Stimulated activated CD4-positive, alpha-beta T cell treated with anti-CD3 and anti-CD28 coated beads, Interleukin-2, amount 100 ng/mL, for 24 hours (primary cell): ENCODE results near the gene PIK3R2.

ENCODE experiments used
- DNase-seq, 2 donors: peaks; one replicate each; pipeline ENCODE4 v3.0.0-alpha.2; 2020

Gene PIK3R2

GRCh38 chr19:18174983-18175382 is 22.0 kb downstream of the PIK3R2 start:
- no peak for DNase-seq

DNA sequence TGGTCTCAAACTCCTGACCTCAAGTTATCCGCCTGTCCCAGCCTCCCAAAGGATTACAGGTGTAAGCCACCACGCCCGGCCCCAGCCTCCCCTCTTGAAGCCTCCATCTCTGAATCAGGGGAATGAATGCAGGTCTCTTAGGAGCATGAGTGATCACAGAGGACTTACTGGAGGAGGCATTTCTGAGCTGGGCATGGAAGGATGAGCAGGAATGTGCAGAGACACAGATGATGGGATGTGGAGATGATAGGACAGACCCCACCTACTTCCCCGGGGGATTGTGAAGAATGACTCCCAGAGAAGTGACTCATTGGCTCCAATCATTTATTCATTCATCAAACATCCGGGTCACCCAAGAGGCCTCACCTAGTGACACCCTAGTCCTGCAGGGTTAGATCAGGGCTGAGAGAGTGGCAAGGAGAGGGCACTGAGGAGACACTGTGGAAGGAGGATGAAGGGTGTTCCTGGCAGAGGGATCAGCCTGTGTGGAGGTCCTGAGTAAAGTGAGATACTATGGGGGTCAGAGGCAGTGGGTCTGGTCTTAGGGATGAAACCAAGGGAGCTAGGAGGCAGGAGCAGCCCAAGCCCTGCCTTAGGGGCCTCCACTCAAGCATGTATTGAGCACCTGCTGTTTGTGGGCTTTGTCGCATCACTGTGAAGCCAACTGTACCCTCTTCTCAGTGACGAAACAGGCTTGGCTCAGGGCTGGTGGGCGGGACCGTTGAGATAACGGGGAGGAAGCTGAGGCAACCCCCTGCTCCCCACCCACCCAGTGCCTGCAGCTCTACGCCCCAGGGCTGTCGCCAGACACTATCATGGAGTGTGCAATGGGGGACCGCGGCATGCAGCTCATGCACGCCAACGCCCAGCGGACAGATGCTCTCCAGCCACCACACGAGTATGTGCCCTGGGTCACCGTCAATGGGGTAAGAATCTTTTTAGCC is 23.7 kb downstream of the PIK3R2 start:
- DNase-seq: no peak

GRCh38 chr19:18179957-18180356 is 27.0 kb downstream of the PIK3R2 start:
- no peak for DNase-seq

DNA sequence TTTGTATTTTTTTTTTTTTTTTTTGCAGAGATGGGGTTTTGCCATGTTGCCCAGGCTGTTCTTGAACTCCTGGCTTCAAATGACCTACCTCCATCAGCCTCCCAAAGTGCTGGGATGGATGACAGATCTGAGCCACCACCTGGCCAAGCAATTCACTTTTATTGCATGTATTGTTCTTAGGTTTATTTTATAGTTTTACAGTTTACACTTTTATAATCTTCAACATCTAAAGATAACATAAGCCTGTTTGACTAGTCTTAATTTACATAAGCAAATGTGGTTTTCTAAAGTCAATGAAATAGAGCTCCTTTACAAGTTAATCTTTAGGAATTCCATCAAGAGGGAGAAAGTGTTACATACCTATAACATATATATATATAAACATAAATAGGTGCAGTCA is 30.6 kb downstream of the PIK3R2 start:
- DNase-seq: no peak

DNA sequence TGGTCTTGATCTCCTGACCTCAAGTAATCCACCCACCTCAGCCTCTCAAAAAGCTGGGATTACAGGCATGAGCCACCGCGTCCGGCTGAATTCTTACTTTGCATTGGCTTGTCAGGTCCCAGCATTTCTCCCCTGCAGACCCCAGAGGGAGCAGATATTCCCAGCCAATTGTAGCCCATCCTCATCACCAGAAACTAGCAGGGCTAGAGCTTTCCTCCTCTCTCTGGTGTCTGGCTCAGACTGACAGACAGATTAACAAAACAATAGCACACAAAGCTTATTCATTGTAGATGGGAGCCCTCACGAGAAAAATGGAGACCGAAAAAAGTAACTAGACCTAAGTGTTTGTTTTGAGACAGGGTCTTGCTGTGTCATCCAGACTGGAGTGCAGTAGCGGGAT is 32.6 kb downstream of the PIK3R2 start:
- no peak for DNase-seq

- DNase-seq: no peak
These were observed 37.3 kb downstream of the PIK3R2 start for GRCh38 chr19:18190278-18190677.

DNA sequence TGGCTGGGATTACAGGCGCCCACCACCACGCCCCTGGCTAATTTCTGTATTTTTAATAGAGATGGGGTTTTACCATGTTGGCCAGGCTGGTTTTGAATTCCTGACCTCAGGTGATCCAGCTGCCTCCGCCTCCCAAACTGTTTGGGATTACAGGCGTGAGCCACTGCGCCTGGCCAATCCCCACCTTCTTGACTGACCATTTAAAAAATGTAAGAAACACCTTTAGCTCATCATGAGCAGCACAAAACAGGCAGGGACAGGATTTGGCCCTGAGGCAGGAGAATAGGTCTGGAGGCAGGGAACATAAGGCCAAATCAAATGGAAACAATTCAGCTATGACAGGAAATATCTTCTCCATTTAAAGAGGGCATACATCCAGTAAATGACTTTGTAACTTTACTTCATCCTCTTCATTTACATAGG is 38.7 kb downstream of the PIK3R2 start:
- DNase-seq: no peak

- peak; percentile 98 for DNase-seq
These were observed 39.9 kb downstream of the PIK3R2 start, which contains the start of gene MPV17L2 for GRCh38 chr19:18192673-18193387. TSS of gene MPV17L2 (plus strand) at chr19:18193218. CDS start at chr19:18193282, 64 bp downstream.

DNA sequence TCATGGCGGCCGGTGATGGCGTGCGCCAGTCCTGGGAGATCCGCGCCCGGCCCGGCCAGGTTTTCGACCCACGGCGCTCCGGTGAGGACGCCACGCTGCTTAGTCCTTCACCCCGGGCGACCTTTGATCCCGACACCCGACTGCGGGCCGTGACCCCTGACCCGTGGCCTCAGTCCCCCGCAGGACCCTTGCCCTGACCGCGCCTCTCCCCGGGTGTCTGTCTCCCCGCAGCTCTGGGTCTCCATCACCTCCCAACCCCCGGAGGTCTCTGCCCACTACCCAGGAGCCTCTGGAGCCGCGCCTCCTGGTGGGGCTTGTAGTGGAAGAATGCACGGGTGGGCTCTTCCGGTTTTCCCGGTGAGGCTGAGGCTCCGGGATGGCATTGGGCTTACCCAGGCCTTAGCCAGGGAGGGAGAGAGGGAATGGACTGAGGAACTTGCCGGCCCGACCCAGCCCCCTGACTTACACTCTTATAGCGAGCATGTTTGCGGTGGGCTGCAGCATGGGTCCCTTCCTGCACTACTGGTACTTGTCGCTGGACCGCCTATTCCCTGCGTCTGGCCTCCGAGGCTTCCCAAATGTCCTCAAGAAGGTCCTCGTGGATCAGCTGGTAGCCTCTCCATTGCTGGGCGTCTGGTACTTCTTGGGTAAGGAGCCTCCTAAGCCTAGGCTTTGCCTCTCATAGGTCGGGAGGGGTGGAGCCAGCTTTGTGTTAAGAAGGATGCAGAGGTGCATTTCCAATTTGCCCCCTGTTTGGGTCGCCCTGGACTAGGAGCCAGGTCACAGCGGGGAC is 40.6 kb downstream of the PIK3R2 start:
- DNase-seq: no peak

DNA sequence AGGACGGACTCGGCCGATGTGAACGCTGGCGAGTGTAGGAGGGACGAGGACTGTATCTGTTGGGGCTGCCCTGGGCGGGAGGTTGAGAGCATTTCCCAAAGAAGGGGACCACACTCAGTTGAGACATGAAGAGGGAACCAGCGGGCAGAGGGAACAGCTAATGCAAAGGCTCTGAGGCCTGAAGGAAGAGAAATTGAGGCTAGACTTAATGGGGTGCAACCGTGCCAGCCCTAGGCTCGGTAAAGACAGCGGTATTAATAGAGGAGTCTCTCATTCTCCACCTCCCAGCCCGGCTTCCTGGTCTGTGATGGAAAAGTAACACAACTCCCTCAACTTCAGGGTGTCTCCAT is 41.2 kb downstream of the PIK3R2 start:
- DNase-seq: no peak

DNA sequence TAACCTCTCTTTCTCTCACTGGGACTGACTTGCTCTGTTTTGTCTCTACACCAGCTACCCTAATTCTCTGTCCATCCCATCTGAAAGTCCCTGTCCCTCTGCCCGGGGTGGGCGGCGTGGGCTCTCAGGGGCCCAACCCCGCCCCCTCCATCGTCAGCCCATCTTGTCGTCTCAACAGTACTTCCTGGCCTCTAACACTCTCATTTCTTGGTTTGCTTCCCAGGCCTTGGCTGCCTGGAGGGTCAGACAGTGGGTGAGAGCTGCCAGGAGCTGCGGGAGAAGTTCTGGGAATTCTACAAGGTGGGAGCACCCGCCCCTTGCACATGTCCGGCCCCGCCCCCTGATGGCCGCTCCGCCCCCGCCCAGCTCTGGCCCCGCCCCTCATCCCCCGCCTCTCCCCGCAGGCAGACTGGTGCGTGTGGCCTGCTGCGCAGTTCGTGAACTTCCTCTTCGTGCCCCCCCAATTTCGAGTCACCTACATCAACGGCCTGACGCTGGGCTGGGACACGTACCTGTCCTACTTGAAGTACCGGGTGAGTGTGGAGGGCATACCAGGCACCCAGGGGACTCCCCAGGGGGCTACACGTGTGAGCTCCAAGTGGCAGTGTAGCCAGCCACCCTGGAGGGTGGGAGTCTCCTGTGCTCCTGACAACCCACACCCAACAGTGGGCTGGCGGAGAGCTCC is 41.7 kb downstream of the PIK3R2 start:
- DNase-seq: peak; percentile 42 to 48

DNA sequence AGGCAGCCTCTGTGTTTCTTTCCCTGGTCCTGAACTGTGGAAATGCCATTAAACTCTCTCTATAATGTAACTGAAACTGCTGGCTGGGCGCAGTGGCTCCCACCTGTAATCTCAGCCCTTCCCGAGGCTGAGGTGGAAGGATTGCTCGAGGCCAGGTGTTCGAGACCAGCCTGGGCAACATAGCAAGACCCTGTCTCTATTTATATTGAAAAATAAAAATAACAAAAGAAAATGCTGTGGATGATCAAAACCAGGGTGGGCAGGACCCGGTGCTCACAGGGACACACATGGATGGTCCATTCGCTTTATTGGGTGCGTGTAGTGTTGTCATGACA is 43.5 kb downstream of the PIK3R2 start:
- DNase-seq: no peak

- DNase-seq: no peak
These were observed 44.3 kb downstream of the PIK3R2 start for GRCh38 chr19:18197306-18197705.

GRCh38 chr19:18197941-18198340 is 45.0 kb downstream of the PIK3R2 start:
- no peak for DNase-seq

- DNase-seq: no peak
These were observed 45.4 kb downstream of the PIK3R2 start for GRCh38 chr19:18198374-18198773.

- DNase-seq: no peak
These were observed 49.4 kb downstream of the PIK3R2 start for GRCh38 chr19:18202397-18202777.

DNA sequence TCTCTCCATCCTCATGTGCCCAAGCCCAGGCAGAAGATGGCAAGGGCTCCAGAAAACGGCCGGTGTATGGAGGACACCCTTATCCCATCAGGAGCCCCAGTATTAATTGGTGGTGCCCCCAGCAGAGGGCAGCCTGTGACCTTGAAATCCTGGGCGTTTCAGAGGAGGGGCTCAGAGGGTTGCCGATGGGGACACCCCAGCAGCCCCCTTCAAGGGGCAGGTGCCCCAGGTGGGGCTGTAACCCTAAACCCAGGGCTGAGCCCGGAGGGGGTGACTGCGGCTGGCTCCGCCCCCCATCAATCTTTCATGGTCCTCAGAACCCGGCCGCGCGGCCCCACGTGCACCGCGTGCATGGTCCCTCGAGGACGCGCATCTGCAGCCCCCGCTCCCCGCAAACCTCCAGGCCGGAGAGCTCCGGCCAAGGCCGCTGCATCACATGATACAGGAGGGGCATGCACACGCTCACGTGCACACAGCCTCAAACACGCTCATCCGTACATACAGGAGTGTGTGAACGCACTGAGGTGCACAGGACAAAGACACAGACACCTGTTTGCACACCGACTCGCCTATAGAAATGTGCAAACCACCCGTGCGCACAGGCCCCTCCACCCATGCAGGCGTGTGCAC is 49.9 kb downstream of the PIK3R2 start:
- peak in 1 of 2 donors; percentile 44 for DNase-seq

DNA sequence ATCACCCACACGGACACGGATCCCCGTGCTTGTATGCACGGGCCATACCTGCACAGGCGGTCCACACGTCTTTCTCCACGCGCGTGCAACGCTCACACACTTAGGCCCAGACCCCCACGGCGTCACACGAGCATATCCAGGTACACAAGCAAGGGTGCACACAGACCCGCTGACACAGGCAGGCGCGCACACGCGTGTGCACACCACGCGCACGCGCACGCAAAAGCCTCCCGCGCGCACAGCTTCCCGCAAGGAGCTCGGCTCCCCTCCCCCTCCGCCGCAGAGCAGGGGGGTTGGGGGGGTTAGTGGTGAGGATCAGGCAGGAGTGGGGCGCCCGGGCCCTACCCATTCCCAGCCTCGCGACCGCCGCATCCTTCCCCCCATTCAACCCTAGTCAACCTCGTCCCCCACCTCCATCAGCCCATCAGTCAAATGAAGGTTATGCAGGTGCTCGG is 50.5 kb downstream of the PIK3R2 start:
- peak; percentile 54 to 57 for DNase-seq

DNA sequence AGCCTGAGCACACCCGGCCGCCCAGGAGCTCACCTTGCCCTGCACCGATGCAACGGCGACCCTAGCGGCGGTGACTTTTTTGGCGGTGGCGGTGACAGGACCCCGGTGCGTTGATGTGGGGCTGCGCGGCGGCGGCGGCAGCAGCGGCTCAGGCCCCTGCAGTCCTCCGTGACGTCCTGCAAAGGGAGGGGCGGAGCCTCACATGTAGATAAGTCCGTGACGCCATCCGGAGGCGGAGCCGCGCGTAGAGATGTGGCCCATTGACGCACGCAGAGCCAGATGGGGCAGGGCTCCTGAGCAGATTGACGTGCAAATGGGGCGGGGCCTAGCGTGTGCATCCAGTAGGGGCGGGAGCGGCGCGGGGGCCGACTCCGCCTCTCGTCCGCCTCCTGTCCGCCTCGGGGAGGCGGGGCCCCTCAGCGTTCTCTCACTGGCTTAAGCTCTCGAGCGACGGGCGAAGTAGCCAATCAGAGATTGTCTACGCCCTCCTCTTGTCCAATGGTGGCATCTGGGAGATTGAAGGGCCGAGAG is 51.0 kb downstream of the PIK3R2 start, which contains the start of gene RAB3A:
TSS of gene RAB3A (minus strand) at position 180 of the 531 bp plus-strand sequence. CDS start 1,302 bp downstream, outside the sequence.
- peak; percentile 99 to 100 for DNase-seq

- peak; percentile 51 to 58 for DNase-seq
These were observed 51.6 kb downstream of the PIK3R2 start for GRCh38 chr19:18204394-18205199.
